Measurements from ENCODE around the gene SLC7A11. TPM values are rescaled to one million over a fixed set of nuclear protein-coding genes. Genes with fewer than 3 reads are reported as not detected.

Gene SLC7A11
- total RNA-seq, 3 donors from 2014 or later = 0.16 to 1.9 (median 1.3) TPM

DNA sequence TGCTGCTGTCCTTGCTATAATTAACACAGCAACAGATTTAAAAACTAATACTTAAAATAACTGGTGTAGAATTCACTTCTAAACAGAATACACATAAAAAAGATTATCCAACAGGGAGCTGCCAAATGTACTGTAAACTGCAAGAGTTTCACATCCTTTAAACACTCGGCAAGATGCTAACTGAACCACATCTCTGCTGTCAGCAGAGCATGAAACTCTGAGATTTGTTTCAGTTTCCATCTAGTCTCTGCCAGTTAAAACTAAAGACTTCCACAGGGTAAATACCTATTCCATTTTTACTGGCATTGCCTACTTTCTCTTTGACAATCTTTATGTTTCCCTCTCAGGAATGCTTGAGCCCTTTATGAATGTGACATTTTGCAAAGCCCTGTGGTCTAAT is 127.7 kb downstream of the SLC7A11 start:
- no peak for TF ChIP-seq POLR2A (IDR thresholded peaks at IDR 0.05)
- TF ChIP-seq, protein P1, sequence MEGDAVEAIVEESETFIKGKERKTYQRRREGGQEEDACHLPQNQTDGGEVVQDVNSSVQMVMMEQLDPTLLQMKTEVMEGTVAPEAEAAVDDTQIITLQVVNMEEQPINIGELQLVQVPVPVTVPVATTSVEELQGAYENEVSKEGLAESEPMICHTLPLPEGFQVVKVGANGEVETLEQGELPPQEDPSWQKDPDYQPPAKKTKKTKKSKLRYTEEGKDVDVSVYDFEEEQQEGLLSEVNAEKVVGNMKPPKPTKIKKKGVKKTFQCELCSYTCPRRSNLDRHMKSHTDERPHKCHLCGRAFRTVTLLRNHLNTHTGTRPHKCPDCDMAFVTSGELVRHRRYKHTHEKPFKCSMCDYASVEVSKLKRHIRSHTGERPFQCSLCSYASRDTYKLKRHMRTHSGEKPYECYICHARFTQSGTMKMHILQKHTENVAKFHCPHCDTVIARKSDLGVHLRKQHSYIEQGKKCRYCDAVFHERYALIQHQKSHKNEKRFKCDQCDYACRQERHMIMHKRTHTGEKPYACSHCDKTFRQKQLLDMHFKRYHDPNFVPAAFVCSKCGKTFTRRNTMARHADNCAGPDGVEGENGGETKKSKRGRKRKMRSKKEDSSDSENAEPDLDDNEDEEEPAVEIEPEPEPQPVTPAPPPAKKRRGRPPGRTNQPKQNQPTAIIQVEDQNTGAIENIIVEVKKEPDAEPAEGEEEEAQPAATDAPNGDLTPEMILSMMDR (IDR thresholded peaks at IDR 0.05) = no peak
- no peak for TF ChIP-seq POLR2AphosphoS5 (IDR thresholded peaks at IDR 0.05)
- DNase-seq (ENCODE audit: low spot score in 2 of 2) = no peak
- intact Hi-C loops (cut with DNase I; ENCODE audit: low total_unique reads) = no loop called here

More for the DNA sequence above, 127.7 kb downstream of the SLC7A11 start:
- Histone ChIP-seq H3K9me3 (no peaks in the 10 kb centered on the region), H3K4me1 (no peaks in the 10 kb centered on the region), H3K27ac (no peak overlapping the region), H3K36me3 (no peaks in the 10 kb centered on the region), H3K27me3 (no peaks in the 10 kb centered on the region), H3K4me3 (no peak overlapping the region)
